LoVo (cell line): ENCODE data around the gene STAG1.
"Not testable (repeated sequence)": the region's sequence is repeated elsewhere in the genome, so short reads cannot be mapped to it uniquely, and the experiment has no call there.

Experiments used
- DNase-seq: peaks from one replicate; pipeline ENCODE4 v3.0.0-alpha.2; 2016; ENCODE audit warnings: low spot score

Gene STAG1

GRCh38 chr3:136586580-136586979 lies 165.6 kb downstream of the STAG1 start:
- no peak for DNase-seq

- DNase-seq: no peak
Measured at GRCh38 chr3:136584728-136585127, 167.4 kb downstream of the STAG1 start.

- DNase-seq: no peak
Measured at GRCh38 chr3:136583823-136584222, 168.4 kb downstream of the STAG1 start.

- no peak for DNase-seq
Measured at GRCh38 chr3:136577791-136578190, 174.4 kb downstream of the STAG1 start.

- no peak for DNase-seq
Measured at GRCh38 chr3:136576279-136577009, 175.7 kb downstream of the STAG1 start.

- DNase-seq: no peak
Measured at GRCh38 chr3:136567599-136568188, 184.5 kb downstream of the STAG1 start.

GRCh38 chr3:136564962-136565361 lies 187.2 kb downstream of the STAG1 start:
- DNase-seq: not testable (repeated sequence)

- no peak for DNase-seq
Measured at GRCh38 chr3:136562026-136562425, 190.2 kb downstream of the STAG1 start.

- no peak for DNase-seq
Measured at GRCh38 chr3:136559896-136560295, 192.3 kb downstream of the STAG1 start.

- not testable (repeated sequence) for DNase-seq
Measured at GRCh38 chr3:136549461-136549860, 202.7 kb downstream of the STAG1 start.

- no peak for DNase-seq
Measured at GRCh38 chr3:136547293-136547692, 204.9 kb downstream of the STAG1 start.

- DNase-seq: no peak
Measured at GRCh38 chr3:136546720-136547119, 205.5 kb downstream of the STAG1 start.

- no peak for DNase-seq
Measured at GRCh38 chr3:136545664-136546268, 206.4 kb downstream of the STAG1 start.

GRCh38 chr3:136544532-136544931 lies 207.6 kb downstream of the STAG1 start:
- no peak for DNase-seq

- DNase-seq: no peak
Measured at GRCh38 chr3:136543385-136543784, 208.8 kb downstream of the STAG1 start.

GRCh38 chr3:136535906-136536305 lies 216.3 kb downstream of the STAG1 start:
- no peak for DNase-seq

GRCh38 chr3:136532766-136533165 lies 219.4 kb downstream of the STAG1 start:
- no peak for DNase-seq

GRCh38 chr3:136518102-136518501 lies 234.1 kb downstream of the STAG1 start:
- DNase-seq: no peak

GRCh38 chr3:136516656-136517055 lies 235.5 kb downstream of the STAG1 start:
- DNase-seq: no peak

GRCh38 chr3:136516095-136516494 lies 236.1 kb downstream of the STAG1 start:
- no peak for DNase-seq

GRCh38 chr3:136514533-136514932 lies 237.6 kb downstream of the STAG1 start:
- not testable (repeated sequence) for DNase-seq

GRCh38 chr3:136513367-136513766 lies 238.8 kb downstream of the STAG1 start:
- DNase-seq: no peak

- no peak for DNase-seq
Measured at GRCh38 chr3:136512381-136512780, 239.8 kb downstream of the STAG1 start.
